GM23248 (cell line): ENCODE results near the gene PIP4P1.

ENCODE experiments used
- EZH2 ChIP-seq: fragments of 200-600 bp; sonication (generic); IDR thresholded peaks from 2 replicates; pipeline ENCODE4 v1.6.1; 2018; ENCODE audit warnings: antibody characterized with exemption, mild to moderate bottlenecking; ENCODE audit not compliant: insufficient read depth, poor library complexity, severe bottlenecking
- EZH2phosphoT487 ChIP-seq: fragments of 200-600 bp; sonication (generic); IDR thresholded peaks from 2 replicates; pipeline ENCODE4 v1.6.1; 2018; ENCODE audit warnings: antibody characterized with exemption, moderate library complexity, mild to moderate bottlenecking, low read depth; ENCODE audit not compliant: insufficient read depth

- TF ChIP-seq EZH2phosphoT487 (no peak), EZH2 (no peak)
Observed at GRCh38 chr14:20469890-20470602, 8.8 kb upstream of the PIP4P1 start.
